ENCODE results near the gene TFDP3. TPM values are rescaled to one million over a fixed set of nuclear protein-coding genes. Genes with fewer than 3 reads are reported as not detected.

Gene TFDP3
- total RNA-seq, 1 experiment from 2014 or later = not detected

- ChIA-PET POLR2A (no interaction called here), CTCF (no interaction called here)
- Histone ChIP-seq H3K36me3 (ENCODE audit: control insufficient read depth, insufficient read depth, low read length) (no peaks in the 10 kb centered on the region), H3K4me1 (ENCODE audit: control insufficient read depth, insufficient read depth, low read length) (no peaks in the 10 kb centered on the region), H3K9me3 (ENCODE audit: control insufficient read depth, insufficient read depth, low read depth, low read length) (no peaks in the 10 kb centered on the region), H3K27me3 (ENCODE audit: control insufficient read depth, insufficient read depth, low read length) (no peaks in the 10 kb centered on the region), H3K27ac (ENCODE audit: low read length) (no peak overlapping the region), H3K4me3 (ENCODE audit: low read depth in 2 of 2, low read length in 2 of 2) (no peak overlapping the region)
- DNase-seq (ENCODE audit: low read depth, low spot score) = no peak
- intact Hi-C loops (cut with micrococcal nuclease; ENCODE audit: unreplicated experiment) = no loop called here
- in situ Hi-C loops (cut with HindIII; ENCODE audit: low pct_unique_long_range_greater_than_20kb, low sequenced_read_pairs) = no loop called here
- TF ChIP-seq CTCF (IDR thresholded peaks at IDR 0.05) (no peak), SIN3A (IDR thresholded peaks at IDR 0.05; ENCODE audit: borderline replicate concordance, insufficient read depth, low read depth, low read length) (no peak), REST (IDR thresholded peaks at IDR 0.05; ENCODE audit: insufficient read depth in 1 of 2, low read depth in 2 of 2, low read length in 1 of 2) (no peak), POLR2AphosphoS5 (IDR thresholded peaks at IDR 0.05; ENCODE audit: low read depth, low read length) (no peak), TCF7L2 (IDR thresholded peaks at IDR 0.05; ENCODE audit: low read depth, low read length) (no peak)
- no TSS peak for BruUV-seq (replicated peaks)
- ATAC-seq = no peak
Observed at GRCh38 chrX:133189195-133189594, 29.0 kb downstream of the TFDP3 start.

- CTCF ChIA-PET = no interaction called here
- Histone ChIP-seq H3K9me3 (ENCODE audit: control insufficient read depth, insufficient read depth, low read depth, low read length) (no peaks in the 10 kb centered on the region), H3K4me3 (ENCODE audit: low read depth in 2 of 2, low read length in 2 of 2) (no peak overlapping the region), H3K27ac (ENCODE audit: low read length) (no peak overlapping the region), H3K36me3 (ENCODE audit: control insufficient read depth, insufficient read depth, low read length) (no peaks in the 10 kb centered on the region), H3K4me1 (ENCODE audit: control insufficient read depth, insufficient read depth, low read length) (no peaks in the 10 kb centered on the region), H3K27me3 (ENCODE audit: control insufficient read depth, insufficient read depth, low read length) (no peaks in the 10 kb centered on the region)
- TF ChIP-seq TCF7L2 (IDR thresholded peaks at IDR 0.05; ENCODE audit: low read depth, low read length) (no peak), SIN3A (IDR thresholded peaks at IDR 0.05; ENCODE audit: borderline replicate concordance, insufficient read depth, low read depth, low read length) (no peak), CTCF (IDR thresholded peaks at IDR 0.05) (no peak), REST (IDR thresholded peaks at IDR 0.05; ENCODE audit: insufficient read depth in 1 of 2, low read depth in 2 of 2, low read length in 1 of 2) (no peak), POLR2AphosphoS5 (IDR thresholded peaks at IDR 0.05; ENCODE audit: low read depth, low read length) (no peak)
- BruUV-seq (replicated peaks) = no TSS peak
- intact Hi-C loops (cut with micrococcal nuclease; ENCODE audit: unreplicated experiment) = no loop called here
- POLR2A ChIA-PET = no interaction called here
- DNase-seq (ENCODE audit: low read depth, low spot score) (no peak), ATAC-seq (no peak)
- in situ Hi-C loops (cut with HindIII; ENCODE audit: low pct_unique_long_range_greater_than_20kb, low sequenced_read_pairs) = no loop called here
Observed at GRCh38 chrX:133188631-133189030, 29.5 kb downstream of the TFDP3 start.

All from Panc1 (cell line).